ENCODE data around the gene NETO2.
"Not testable (repeated sequence)": the region's sequence is repeated elsewhere in the genome, so short reads cannot be mapped to it uniquely, and the experiment has no call there.

Gene NETO2

GRCh38 chr16:47134550-47134949 lies 9.2 kb downstream of the NETO2 start:
- Histone ChIP-seq H3K27ac (ENCODE audit: low read depth, low read length) (no peak overlapping the region), H3K36me3 (ENCODE audit: control insufficient read depth, insufficient read depth, low read length) (no peaks in the 10 kb centered on the region), H3K9ac (ENCODE audit: low read depth, low read length) (no peak overlapping the region), H3K4me3 (ENCODE audit: low read depth, low read length) (no peak overlapping the region), H3K4me1 (ENCODE audit: control insufficient read depth, insufficient read depth, low read length) (peaks cover 15% of the 10 kb centered on the region), H3K27me3 (ENCODE audit: control insufficient read depth, insufficient read depth, low read length) (no peaks in the 10 kb centered on the region), H3K9me3 (ENCODE audit: control insufficient read depth, insufficient read depth, low read length) (no peaks in the 10 kb centered on the region)

- Histone ChIP-seq H3K36me3 (ENCODE audit: control insufficient read depth, insufficient read depth, low read length) (no peaks in the 10 kb centered on the region), H3K27ac (ENCODE audit: low read depth, low read length) (no peak overlapping the region), H3K27me3 (ENCODE audit: control insufficient read depth, insufficient read depth, low read length) (no peaks in the 10 kb centered on the region), H3K9ac (ENCODE audit: low read depth, low read length) (no peak overlapping the region), H3K4me1 (ENCODE audit: control insufficient read depth, insufficient read depth, low read length) (peaks cover 9% of the 10 kb centered on the region), H3K9me3 (ENCODE audit: control insufficient read depth, insufficient read depth, low read length) (no peaks in the 10 kb centered on the region), H3K4me3 (ENCODE audit: low read depth, low read length) (no peak overlapping the region)
These were observed 11.4 kb downstream of the NETO2 start for GRCh38 chr16:47132308-47132707.

GRCh38 chr16:47129755-47130435 lies 13.8 kb downstream of the NETO2 start:
- peak overlapping the region; percentile 59 for H3K27ac ChIP-seq (ENCODE audit: low read depth, low read length)
- H3K4me1 ChIP-seq (ENCODE audit: control insufficient read depth, insufficient read depth, low read length), result peaks cover 9% of the 10 kb centered on the region
- H3K27me3 ChIP-seq (ENCODE audit: control insufficient read depth, insufficient read depth, low read length), result no peaks in the 10 kb centered on the region
- H3K9ac ChIP-seq (ENCODE audit: low read depth, low read length), result no peak overlapping the region
- H3K9me3 ChIP-seq (ENCODE audit: control insufficient read depth, insufficient read depth, low read length), result no peaks in the 10 kb centered on the region
- no peak overlapping the region for H3K4me3 ChIP-seq (ENCODE audit: low read depth, low read length)
- no peaks in the 10 kb centered on the region for H3K36me3 ChIP-seq (ENCODE audit: control insufficient read depth, insufficient read depth, low read length)

GRCh38 chr16:47127541-47127940 lies 16.2 kb downstream of the NETO2 start:
- Histone ChIP-seq H3K27me3 (ENCODE audit: control insufficient read depth, insufficient read depth, low read length) (no peaks in the 10 kb centered on the region), H3K27ac (ENCODE audit: low read depth, low read length) (no peak overlapping the region), H3K4me1 (ENCODE audit: control insufficient read depth, insufficient read depth, low read length) (peaks cover 9% of the 10 kb centered on the region), H3K36me3 (ENCODE audit: control insufficient read depth, insufficient read depth, low read length) (no peaks in the 10 kb centered on the region), H3K9me3 (ENCODE audit: control insufficient read depth, insufficient read depth, low read length) (no peaks in the 10 kb centered on the region), H3K9ac (ENCODE audit: low read depth, low read length) (no peak overlapping the region), H3K4me3 (ENCODE audit: low read depth, low read length) (no peak overlapping the region)

GRCh38 chr16:47125757-47126156 lies 18.0 kb downstream of the NETO2 start:
- Histone ChIP-seq H3K36me3 (ENCODE audit: control insufficient read depth, insufficient read depth, low read length) (no peaks in the 10 kb centered on the region), H3K9ac (ENCODE audit: low read depth, low read length) (no peak overlapping the region), H3K9me3 (ENCODE audit: control insufficient read depth, insufficient read depth, low read length) (no peaks in the 10 kb centered on the region), H3K27me3 (ENCODE audit: control insufficient read depth, insufficient read depth, low read length) (no peaks in the 10 kb centered on the region), H3K4me3 (ENCODE audit: low read depth, low read length) (no peak overlapping the region), H3K4me1 (ENCODE audit: control insufficient read depth, insufficient read depth, low read length) (peaks cover 9% of the 10 kb centered on the region), H3K27ac (ENCODE audit: low read depth, low read length) (no peak overlapping the region)

- no peak overlapping the region for H3K9ac ChIP-seq (ENCODE audit: low read depth, low read length)
- H3K9me3 ChIP-seq (ENCODE audit: control insufficient read depth, insufficient read depth, low read length), result no peaks in the 10 kb centered on the region
- H3K27me3 ChIP-seq (ENCODE audit: control insufficient read depth, insufficient read depth, low read length), result no peaks in the 10 kb centered on the region
- no peak overlapping the region for H3K27ac ChIP-seq (ENCODE audit: low read depth, low read length)
- H3K4me1 ChIP-seq (ENCODE audit: control insufficient read depth, insufficient read depth, low read length), result no peaks in the 10 kb centered on the region
- H3K36me3 ChIP-seq (ENCODE audit: control insufficient read depth, insufficient read depth, low read length), result peaks cover 12% of the 10 kb centered on the region; the same call in 1 of the 2 replicates
- no peak overlapping the region for H3K4me3 ChIP-seq (ENCODE audit: low read depth, low read length)
These were observed 30.6 kb downstream of the NETO2 start for GRCh38 chr16:47113130-47113529.

GRCh38 chr16:47110939-47111338 lies 32.8 kb downstream of the NETO2 start:
- Histone ChIP-seq H3K4me3 (ENCODE audit: low read depth, low read length) (no peak overlapping the region), H3K36me3 (ENCODE audit: control insufficient read depth, insufficient read depth, low read length) (peaks cover 20% of the 10 kb centered on the region; the same call in 1 of the 2 replicates), H3K27me3 (ENCODE audit: control insufficient read depth, insufficient read depth, low read length) (no peaks in the 10 kb centered on the region), H3K4me1 (ENCODE audit: control insufficient read depth, insufficient read depth, low read length) (no peaks in the 10 kb centered on the region), H3K27ac (ENCODE audit: low read depth, low read length) (no peak overlapping the region), H3K9me3 (ENCODE audit: control insufficient read depth, insufficient read depth, low read length) (no peaks in the 10 kb centered on the region), H3K9ac (ENCODE audit: low read depth, low read length) (no peak overlapping the region)

- Histone ChIP-seq H3K9ac (ENCODE audit: low read depth, low read length) (no peak overlapping the region), H3K4me1 (ENCODE audit: control insufficient read depth, insufficient read depth, low read length) (no peaks in the 10 kb centered on the region), H3K27me3 (ENCODE audit: control insufficient read depth, insufficient read depth, low read length) (no peaks in the 10 kb centered on the region), H3K36me3 (ENCODE audit: control insufficient read depth, insufficient read depth, low read length) (peaks cover 25% of the 10 kb centered on the region; the same call in 1 of the 2 replicates), H3K9me3 (ENCODE audit: control insufficient read depth, insufficient read depth, low read length) (no peaks in the 10 kb centered on the region), H3K4me3 (ENCODE audit: low read depth, low read length) (no peak overlapping the region), H3K27ac (ENCODE audit: low read depth, low read length) (no peak overlapping the region)
These were observed 34.4 kb downstream of the NETO2 start for GRCh38 chr16:47109361-47109760.

- not testable (repeated sequence) for H3K27me3 ChIP-seq (ENCODE audit: control insufficient read depth, insufficient read depth, low read length); H3K9me3 ChIP-seq (ENCODE audit: control insufficient read depth, insufficient read depth, low read length); H3K4me3 ChIP-seq (ENCODE audit: low read depth, low read length); H3K27ac ChIP-seq (ENCODE audit: low read depth, low read length); H3K9ac ChIP-seq (ENCODE audit: low read depth, low read length); H3K4me1 ChIP-seq (ENCODE audit: control insufficient read depth, insufficient read depth, low read length)
- peaks cover 14% of the 10 kb centered on the region; the same call in 1 of the 2 replicates for H3K36me3 ChIP-seq (ENCODE audit: control insufficient read depth, insufficient read depth, low read length)
These were observed 40.8 kb downstream of the NETO2 start for GRCh38 chr16:47102921-47103320.

GRCh38 chr16:47097154-47097553 lies 46.6 kb downstream of the NETO2 start:
- not testable (repeated sequence) for H3K4me1 ChIP-seq (ENCODE audit: control insufficient read depth, insufficient read depth, low read length); H3K9ac ChIP-seq (ENCODE audit: low read depth, low read length); H3K9me3 ChIP-seq (ENCODE audit: control insufficient read depth, insufficient read depth, low read length); H3K4me3 ChIP-seq (ENCODE audit: low read depth, low read length); H3K36me3 ChIP-seq (ENCODE audit: control insufficient read depth, insufficient read depth, low read length); H3K27ac ChIP-seq (ENCODE audit: low read depth, low read length); H3K27me3 ChIP-seq (ENCODE audit: control insufficient read depth, insufficient read depth, low read length)

- no peak overlapping the region for H3K27ac ChIP-seq (ENCODE audit: low read depth, low read length)
- no peaks in the 10 kb centered on the region for H3K9me3 ChIP-seq (ENCODE audit: control insufficient read depth, insufficient read depth, low read length)
- H3K4me1 ChIP-seq (ENCODE audit: control insufficient read depth, insufficient read depth, low read length), result peaks cover 3% of the 10 kb centered on the region; the same call in 1 of the 2 replicates
- no peaks in the 10 kb centered on the region for H3K36me3 ChIP-seq (ENCODE audit: control insufficient read depth, insufficient read depth, low read length)
- no peak overlapping the region for H3K4me3 ChIP-seq (ENCODE audit: low read depth, low read length)
- H3K9ac ChIP-seq (ENCODE audit: low read depth, low read length), result no peak overlapping the region
- H3K27me3 ChIP-seq (ENCODE audit: control insufficient read depth, insufficient read depth, low read length), result no peaks in the 10 kb centered on the region
These were observed 47.4 kb downstream of the NETO2 start for GRCh38 chr16:47096297-47096696.
